ENCODE data around the gene GDI1. TPM values are rescaled to one million over a fixed set of nuclear protein-coding genes. Genes with fewer than 3 reads are reported as not detected.

GDI1 gene
- total RNA-seq, 1 donor from 2014 or later, result 210 TPM

DNA sequence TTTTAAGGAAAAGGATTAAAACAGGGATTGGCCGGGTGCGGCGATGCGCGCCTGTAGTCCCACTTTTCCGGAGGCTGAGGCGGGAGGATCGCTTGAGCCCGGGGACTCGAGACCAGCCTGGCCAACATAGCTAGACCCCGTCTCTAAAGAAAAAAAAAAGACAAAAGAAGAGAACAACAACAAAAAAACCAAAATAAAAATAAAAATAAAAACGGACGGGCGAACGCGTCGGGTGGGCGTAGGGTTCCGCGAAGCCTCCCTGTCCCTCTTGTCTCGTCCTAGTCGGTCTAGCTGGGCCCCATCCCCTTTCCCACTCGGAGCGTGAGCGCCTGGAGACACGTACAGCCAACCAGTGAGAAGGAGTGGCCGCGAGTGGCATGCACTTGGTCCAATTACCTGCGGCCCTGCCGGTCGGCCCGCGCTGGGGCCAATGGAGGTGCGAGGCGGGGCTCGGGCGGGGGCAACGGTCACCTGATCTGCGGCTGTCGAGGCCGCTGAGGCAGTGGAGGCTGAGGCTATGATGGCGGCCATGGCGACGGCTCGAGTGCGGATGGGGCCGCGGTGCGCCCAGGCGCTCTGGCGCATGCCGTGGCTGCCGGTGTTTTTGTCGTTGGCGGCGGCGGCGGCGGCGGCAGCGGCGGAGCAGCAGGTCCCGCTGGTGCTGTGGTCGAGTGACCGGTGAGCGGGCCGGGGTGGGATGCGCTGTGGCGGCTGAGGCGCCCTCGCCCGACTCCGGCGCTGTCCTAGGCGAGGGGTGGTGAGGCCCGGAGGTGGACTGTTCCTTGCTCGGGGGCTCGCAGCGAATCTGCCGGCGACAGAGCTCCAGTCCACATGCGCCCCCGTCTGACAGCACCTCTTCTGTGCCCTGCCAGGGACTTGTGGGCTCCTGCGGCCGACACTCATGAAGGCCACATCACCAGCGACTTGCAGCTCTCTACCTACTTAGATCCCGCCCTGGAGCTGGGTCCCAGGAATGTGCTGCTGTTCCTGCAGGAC lies 8.5 kb upstream of the GDI1 start, which contains the start of gene ATP6AP1:
Gene ATP6AP1 (plus strand): TSS at position 502 of the 996 bp plus-strand sequence. CDS start 16 bp downstream, at position 518.
- peaks cover 28% of the 10 kb centered on the region for H3K4me1 Mint-ChIP-seq
- DNase-seq (ENCODE audit: low read depth, low spot score), result peak; percentile 71
- H3K9me3 Mint-ChIP-seq, result no peaks in the 10 kb centered on the region
- peaks cover 14% of the 10 kb centered on the region for H3K36me3 Mint-ChIP-seq (ENCODE audit: low read depth)
- peak within 1 kb of the TSS; percentile 85 for H3K4me3 Mint-ChIP-seq
- TF ChIP-seq, protein P1, sequence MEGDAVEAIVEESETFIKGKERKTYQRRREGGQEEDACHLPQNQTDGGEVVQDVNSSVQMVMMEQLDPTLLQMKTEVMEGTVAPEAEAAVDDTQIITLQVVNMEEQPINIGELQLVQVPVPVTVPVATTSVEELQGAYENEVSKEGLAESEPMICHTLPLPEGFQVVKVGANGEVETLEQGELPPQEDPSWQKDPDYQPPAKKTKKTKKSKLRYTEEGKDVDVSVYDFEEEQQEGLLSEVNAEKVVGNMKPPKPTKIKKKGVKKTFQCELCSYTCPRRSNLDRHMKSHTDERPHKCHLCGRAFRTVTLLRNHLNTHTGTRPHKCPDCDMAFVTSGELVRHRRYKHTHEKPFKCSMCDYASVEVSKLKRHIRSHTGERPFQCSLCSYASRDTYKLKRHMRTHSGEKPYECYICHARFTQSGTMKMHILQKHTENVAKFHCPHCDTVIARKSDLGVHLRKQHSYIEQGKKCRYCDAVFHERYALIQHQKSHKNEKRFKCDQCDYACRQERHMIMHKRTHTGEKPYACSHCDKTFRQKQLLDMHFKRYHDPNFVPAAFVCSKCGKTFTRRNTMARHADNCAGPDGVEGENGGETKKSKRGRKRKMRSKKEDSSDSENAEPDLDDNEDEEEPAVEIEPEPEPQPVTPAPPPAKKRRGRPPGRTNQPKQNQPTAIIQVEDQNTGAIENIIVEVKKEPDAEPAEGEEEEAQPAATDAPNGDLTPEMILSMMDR (conservative IDR thresholded peaks at IDR 0.05), result no peak
- H3K27ac Mint-ChIP-seq (ENCODE audit: unreplicated experiment), result no peak within 1 kb of the TSS
- H3K27me3 Mint-ChIP-seq (ENCODE audit: low read depth), result no peaks in the 10 kb centered on the region

DNA sequence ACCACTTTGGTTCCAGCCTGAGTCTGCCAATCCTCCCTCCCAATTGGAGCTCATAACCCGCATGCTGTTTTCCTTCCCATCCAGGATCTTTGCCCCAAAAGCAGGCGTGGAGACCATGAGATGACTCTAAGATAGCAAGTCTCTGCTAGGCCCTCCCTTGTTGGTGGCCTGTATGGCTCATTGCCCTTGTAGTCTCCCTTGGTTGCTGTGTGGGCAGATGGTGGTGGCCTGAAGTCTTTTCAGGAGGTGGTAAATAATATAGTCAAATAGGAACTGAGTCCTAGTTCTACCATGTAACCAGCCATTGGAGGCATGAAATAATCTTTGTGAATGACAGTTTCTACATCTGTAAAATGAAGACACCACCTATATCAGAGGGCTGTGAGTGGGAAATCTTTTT lies 7.2 kb upstream of the GDI1 start:
- H3K36me3 Mint-ChIP-seq (ENCODE audit: low read depth), result peaks cover 15% of the 10 kb centered on the region
- no peak for DNase-seq (ENCODE audit: low read depth, low spot score)
- peaks cover 20% of the 10 kb centered on the region for H3K4me1 Mint-ChIP-seq
- TF ChIP-seq, protein P1 (conservative IDR thresholded peaks at IDR 0.05), result no peak
- no peaks in the 10 kb centered on the region for H3K9me3 Mint-ChIP-seq
- peak overlapping the region; percentile 85 for H3K4me3 Mint-ChIP-seq
- no peaks in the 10 kb centered on the region for H3K27me3 Mint-ChIP-seq (ENCODE audit: low read depth)
- H3K27ac Mint-ChIP-seq (ENCODE audit: unreplicated experiment), result peak overlapping the region; percentile 57

DNA sequence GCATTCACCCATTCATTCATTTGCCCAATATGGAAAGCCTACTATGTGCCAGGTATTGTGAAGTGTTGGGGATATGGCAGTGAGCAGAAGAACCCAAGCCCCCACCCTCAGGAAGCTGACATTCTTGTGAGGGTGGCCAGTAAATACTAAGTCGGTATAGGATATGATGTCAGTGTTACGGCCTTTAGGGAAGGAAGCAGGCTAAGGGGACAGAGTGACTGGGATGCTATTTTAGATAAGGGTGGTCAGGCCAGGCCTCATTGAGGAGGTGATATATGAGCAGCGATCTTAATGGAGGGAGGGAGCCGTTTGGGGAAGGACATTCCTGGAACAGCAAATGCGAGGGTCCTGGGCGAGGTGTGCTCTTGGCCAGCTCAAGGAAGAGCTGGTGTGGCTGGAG lies 6.5 kb upstream of the GDI1 start:
- H3K27ac Mint-ChIP-seq (ENCODE audit: unreplicated experiment), result peak overlapping the region; percentile 35
- H3K27me3 Mint-ChIP-seq (ENCODE audit: low read depth), result no peaks in the 10 kb centered on the region
- TF ChIP-seq, protein P1 (conservative IDR thresholded peaks at IDR 0.05), result no peak
- H3K36me3 Mint-ChIP-seq (ENCODE audit: low read depth), result peaks cover 15% of the 10 kb centered on the region
- DNase-seq (ENCODE audit: low read depth, low spot score), result no peak
- H3K4me3 Mint-ChIP-seq, result peak overlapping the region; percentile 69
- peaks cover 20% of the 10 kb centered on the region for H3K4me1 Mint-ChIP-seq
- no peaks in the 10 kb centered on the region for H3K9me3 Mint-ChIP-seq

DNA sequence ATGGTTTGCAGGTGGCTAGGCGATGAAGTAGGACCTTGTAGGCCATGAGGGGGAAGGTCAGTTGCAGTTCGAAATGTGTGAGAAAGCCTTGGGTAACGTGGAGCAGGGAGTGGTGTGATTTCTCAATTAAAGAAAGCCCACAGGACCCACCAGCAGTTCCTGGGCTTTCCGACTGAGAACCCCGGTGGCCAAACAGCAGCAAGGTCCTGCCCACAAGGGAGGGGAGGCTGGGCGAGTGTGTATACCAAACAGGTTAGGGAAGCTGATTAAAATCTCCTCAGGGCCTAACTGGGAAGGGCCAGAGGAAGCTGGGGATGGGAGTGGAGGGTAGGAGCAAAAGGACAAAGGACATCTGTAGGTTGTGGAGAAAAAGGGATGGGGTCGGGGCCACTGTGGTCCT lies 6.0 kb upstream of the GDI1 start:
- peak overlapping the region; percentile 69 for H3K4me3 Mint-ChIP-seq

DNA sequence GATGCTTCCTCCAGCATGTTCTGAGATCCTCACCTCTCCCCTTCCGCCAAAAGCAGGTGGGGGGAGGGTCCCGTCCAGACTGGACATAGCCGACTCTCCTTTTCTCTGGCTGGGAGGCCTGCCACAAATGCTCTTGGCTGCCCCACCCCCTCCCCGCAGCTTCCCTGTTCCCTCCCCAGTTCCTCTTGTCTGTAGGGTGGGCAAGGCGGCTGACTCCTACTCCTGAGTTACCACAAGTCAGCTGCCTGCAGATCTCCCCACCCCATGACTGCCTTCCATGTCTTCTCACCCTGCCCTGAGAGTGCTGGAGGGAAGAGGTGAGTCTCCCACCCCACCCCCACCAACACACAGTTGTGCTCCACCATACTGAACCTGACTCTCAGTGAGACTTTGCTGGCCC lies 5.6 kb upstream of the GDI1 start:
- TF ChIP-seq, protein P1 (conservative IDR thresholded peaks at IDR 0.05), result no peak
- no peak for DNase-seq (ENCODE audit: low read depth, low spot score)
- Mint-ChIP-seq H3K27ac (ENCODE audit: unreplicated experiment) (no peak overlapping the region), H3K4me3 (peak overlapping the region; percentile 61), H3K4me1 (peaks cover 26% of the 10 kb centered on the region), H3K27me3 (ENCODE audit: low read depth) (no peaks in the 10 kb centered on the region), H3K9me3 (no peaks in the 10 kb centered on the region), H3K36me3 (ENCODE audit: low read depth) (peaks cover 15% of the 10 kb centered on the region)

More for the DNA sequence above, 6.0 kb upstream of the GDI1 start:
- Mint-ChIP-seq H3K4me1 (peaks cover 22% of the 10 kb centered on the region), H3K9me3 (no peaks in the 10 kb centered on the region), H3K36me3 (ENCODE audit: low read depth) (peaks cover 15% of the 10 kb centered on the region), H3K27ac (ENCODE audit: unreplicated experiment) (no peak overlapping the region), H3K27me3 (ENCODE audit: low read depth) (no peaks in the 10 kb centered on the region)
- TF ChIP-seq, protein P1 (conservative IDR thresholded peaks at IDR 0.05), result no peak
- DNase-seq (ENCODE audit: low read depth, low spot score), result no peak

All from neural crest cell (in vitro differentiated cells).